HG02798 (cell line): ENCODE data around the gene PIK3C2G.
"Not testable (repeated sequence)": the region's sequence is repeated elsewhere in the genome, so short reads cannot be mapped to it uniquely, and the experiment has no call there.

Source experiments
- ATAC-seq: cut with Tn5 transposase; IDR thresholded peaks from one replicate; pipeline ENCODE4 v1.9.1; 2021; ENCODE audit warnings: mild to moderate bottlenecking; ENCODE audit not compliant: unreplicated experiment, poor library complexity

The PIK3C2G gene

GRCh38 chr12:18684430-18684829 lies 423.1 kb downstream of the PIK3C2G start:
- ATAC-seq, result no peak

- ATAC-seq, result no peak
Observed at GRCh38 chr12:18689771-18690170, 428.5 kb downstream of the PIK3C2G start.

- no peak for ATAC-seq
Observed at GRCh38 chr12:18690653-18691052, 429.3 kb downstream of the PIK3C2G start.

GRCh38 chr12:18693986-18694385 lies 432.7 kb downstream of the PIK3C2G start:
- ATAC-seq, result not testable (repeated sequence)

GRCh38 chr12:18696971-18697602 lies 435.8 kb downstream of the PIK3C2G start:
- no peak for ATAC-seq
